Activated CD8-positive, alpha-beta T cell treated with anti-CD3 and anti-CD28 coated beads for 36 hours (primary cell): ENCODE results near the gene NXPE4. TPM values are rescaled to one million over a fixed set of nuclear protein-coding genes. Genes with fewer than 3 reads are reported as not detected.
"Not testable (repeated sequence)": the region's sequence is repeated elsewhere in the genome, so short reads cannot be mapped to it uniquely, and the experiment has no call there.

Experiments used
- ATAC-seq: fragments of 200-7000 bp; cut with Tn5 transposase; one replicate; pipeline ENCODE4 v1.10.0; 2021; ENCODE audit warnings: mild to moderate bottlenecking, moderate library complexity
- CTCF ChIA-PET: fragments of 350-600 bp; sonication (Branson Sonifier 250); formaldehyde crosslinking; loops from one replicate; lab custom pipeline; 2021; ENCODE audit warnings: antibody characterized with exemption; lab: Charles Lee
- POLR2A ChIA-PET: fragments of 350-600 bp; sonication (Branson Sonifier 250); formaldehyde crosslinking; loops from one replicate; lab custom pipeline; 2021; ENCODE audit warnings: antibody characterized with exemption; lab: Charles Lee
- DNase-seq: peaks from one replicate; pipeline ENCODE4 v3.0.0-alpha.2; 2020
- H3K27ac Mint-ChIP-seq: one replicate; pipeline ENCODE4 v1.8.0; 2021; ENCODE audit warnings: mild to moderate bottlenecking, mixed read lengths
- H3K27me3 Mint-ChIP-seq: one replicate; pipeline ENCODE4 v1.8.0; 2021; ENCODE audit warnings: mixed read lengths
- H3K36me3 Mint-ChIP-seq: one replicate; pipeline ENCODE4 v1.8.0; 2021; ENCODE audit warnings: low read depth, mixed read lengths
- H3K4me1 Mint-ChIP-seq: one replicate; pipeline ENCODE4 v1.8.0; 2021; ENCODE audit warnings: low read depth, mixed read lengths
- H3K4me3 Mint-ChIP-seq: one replicate; pipeline ENCODE4 v1.8.0; 2021; ENCODE audit warnings: mild to moderate bottlenecking, moderate library complexity, mixed read lengths
- H3K9me3 Mint-ChIP-seq: one replicate; pipeline ENCODE4 v1.8.0; 2021; ENCODE audit warnings: mixed read lengths
- CTCF ChIP-seq: fragments of 200-600 bp; IDR thresholded peaks from one replicate; pipeline ENCODE4 v1.8.0; 2022; ENCODE audit warnings: antibody characterized with exemption, mild to moderate bottlenecking
- intact Hi-C: fragments of 100-400 bp; cut with micrococcal nuclease; formaldehyde crosslinking; loops from one replicate; pipeline ENCODE4 v1.10.0; 2022
- total RNA-seq, 2 experiments: library from RNA; stranded (reverse); gene quantifications; one replicate each; pipeline ENCODE4 v1.2.3, GENCODE V29; 2021

The NXPE4 gene
- total RNA-seq, 2 experiments from 2014 or later, result not detected

GRCh38 chr11:114612686-114613085 is 17.1 kb upstream of the NXPE4 start:
- ChIA-PET POLR2A (no interaction called here), CTCF (no interaction called here)
- no peak overlapping the region for H3K4me3 Mint-ChIP-seq
- no peak for DNase-seq
- H3K36me3 Mint-ChIP-seq, result no peaks in the 10 kb centered on the region
- TF ChIP-seq CTCF, result no peak
- peaks cover 4% of the 10 kb centered on the region for H3K9me3 Mint-ChIP-seq
- ATAC-seq, result no peak
- H3K27me3 Mint-ChIP-seq, result no peaks in the 10 kb centered on the region
- no peak overlapping the region for H3K27ac Mint-ChIP-seq
- intact Hi-C loops, result loop anchor here (10.0 kb wide), 1 partner anchor 268 kb away; no protein-coding TSS in a partner anchor
- H3K4me1 Mint-ChIP-seq, result no peaks in the 10 kb centered on the region

GRCh38 chr11:114612199-114612598 is 16.6 kb upstream of the NXPE4 start:
- H3K9me3 Mint-ChIP-seq, ATAC-seq, DNase-seq, CTCF ChIA-PET, H3K4me1 Mint-ChIP-seq, H3K36me3 Mint-ChIP-seq, H3K4me3 Mint-ChIP-seq, POLR2A ChIA-PET, H3K27ac Mint-ChIP-seq, H3K27me3 Mint-ChIP-seq: not testable (repeated sequence)
- intact Hi-C loops, result loop anchor here (10.0 kb wide), 1 partner anchor 267 kb away; no protein-coding TSS in a partner anchor

- no peak for TF ChIP-seq CTCF
- Mint-ChIP-seq H3K36me3 (no peaks in the 10 kb centered on the region), H3K27ac (no peak overlapping the region), H3K4me3 (no peak overlapping the region), H3K9me3 (peaks cover 4% of the 10 kb centered on the region), H3K27me3 (no peaks in the 10 kb centered on the region), H3K4me1 (no peaks in the 10 kb centered on the region)
- POLR2A ChIA-PET, result no interaction called here
- intact Hi-C loops, result loop anchor here (10.0 kb wide), 1 partner anchor 266 kb away; no protein-coding TSS in a partner anchor
- DNase-seq (no peak), ATAC-seq (no peak)
- CTCF ChIA-PET, result no interaction called here
These were observed 15.7 kb upstream of the NXPE4 start for GRCh38 chr11:114610984-114611944.

GRCh38 chr11:114610550-114610949 is 15.0 kb upstream of the NXPE4 start:
- CTCF ChIA-PET, result no interaction called here

GRCh38 chr11:114609429-114609828 is 13.8 kb upstream of the NXPE4 start:
- intact Hi-C loops, result no loop called here
- peaks cover 4% of the 10 kb centered on the region for H3K9me3 Mint-ChIP-seq
- CTCF ChIA-PET, result no interaction called here
- ATAC-seq, result no peak
- no peaks in the 10 kb centered on the region for H3K4me1 Mint-ChIP-seq
- no peak overlapping the region for H3K4me3 Mint-ChIP-seq
- POLR2A ChIA-PET, result no interaction called here
- H3K27me3 Mint-ChIP-seq, result no peaks in the 10 kb centered on the region
- no peak for DNase-seq
- no peak for TF ChIP-seq CTCF
- no peaks in the 10 kb centered on the region for H3K36me3 Mint-ChIP-seq
- no peak overlapping the region for H3K27ac Mint-ChIP-seq

More at GRCh38 chr11:114610550-114610949, 15.0 kb upstream of the NXPE4 start:
- POLR2A ChIA-PET, result no interaction called here
- H3K4me1 Mint-ChIP-seq, result no peaks in the 10 kb centered on the region
- DNase-seq (no peak), ATAC-seq (no peak)
- H3K4me3 Mint-ChIP-seq, result no peak overlapping the region
- no peak overlapping the region for H3K27ac Mint-ChIP-seq
- TF ChIP-seq CTCF, result no peak
- H3K36me3 Mint-ChIP-seq, result no peaks in the 10 kb centered on the region
- H3K9me3 Mint-ChIP-seq, result peaks cover 4% of the 10 kb centered on the region
- H3K27me3 Mint-ChIP-seq, result no peaks in the 10 kb centered on the region
- intact Hi-C loops, result loop anchor here (10.0 kb wide), 1 partner anchor 266 kb away; no protein-coding TSS in a partner anchor

- intact Hi-C loops, POLR2A ChIA-PET, DNase-seq, H3K27ac Mint-ChIP-seq, H3K4me3 Mint-ChIP-seq, ATAC-seq, CTCF ChIA-PET, H3K4me1 Mint-ChIP-seq, H3K27me3 Mint-ChIP-seq, H3K9me3 Mint-ChIP-seq, H3K36me3 Mint-ChIP-seq: not testable (repeated sequence)
These were observed 13.0 kb upstream of the NXPE4 start for GRCh38 chr11:114608605-114609004.
